HG03565 (cell line): ENCODE results near the gene WDR55.
A peak's percentile ranks its signal among the peaks of the same experiment; 100 is the strongest.
"Not testable (repeated sequence)": the region's sequence is repeated elsewhere in the genome, so short reads cannot be mapped to it uniquely, and the experiment has no call there.

Source experiments
- ATAC-seq: cut with Tn5 transposase; IDR thresholded peaks from one replicate; pipeline ENCODE4 v1.9.1; 2021; ENCODE audit warnings: mild to moderate bottlenecking, moderate library complexity; ENCODE audit not compliant: unreplicated experiment

Gene WDR55, protein sequence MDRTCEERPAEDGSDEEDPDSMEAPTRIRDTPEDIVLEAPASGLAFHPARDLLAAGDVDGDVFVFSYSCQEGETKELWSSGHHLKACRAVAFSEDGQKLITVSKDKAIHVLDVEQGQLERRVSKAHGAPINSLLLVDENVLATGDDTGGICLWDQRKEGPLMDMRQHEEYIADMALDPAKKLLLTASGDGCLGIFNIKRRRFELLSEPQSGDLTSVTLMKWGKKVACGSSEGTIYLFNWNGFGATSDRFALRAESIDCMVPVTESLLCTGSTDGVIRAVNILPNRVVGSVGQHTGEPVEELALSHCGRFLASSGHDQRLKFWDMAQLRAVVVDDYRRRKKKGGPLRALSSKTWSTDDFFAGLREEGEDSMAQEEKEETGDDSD

DNA sequence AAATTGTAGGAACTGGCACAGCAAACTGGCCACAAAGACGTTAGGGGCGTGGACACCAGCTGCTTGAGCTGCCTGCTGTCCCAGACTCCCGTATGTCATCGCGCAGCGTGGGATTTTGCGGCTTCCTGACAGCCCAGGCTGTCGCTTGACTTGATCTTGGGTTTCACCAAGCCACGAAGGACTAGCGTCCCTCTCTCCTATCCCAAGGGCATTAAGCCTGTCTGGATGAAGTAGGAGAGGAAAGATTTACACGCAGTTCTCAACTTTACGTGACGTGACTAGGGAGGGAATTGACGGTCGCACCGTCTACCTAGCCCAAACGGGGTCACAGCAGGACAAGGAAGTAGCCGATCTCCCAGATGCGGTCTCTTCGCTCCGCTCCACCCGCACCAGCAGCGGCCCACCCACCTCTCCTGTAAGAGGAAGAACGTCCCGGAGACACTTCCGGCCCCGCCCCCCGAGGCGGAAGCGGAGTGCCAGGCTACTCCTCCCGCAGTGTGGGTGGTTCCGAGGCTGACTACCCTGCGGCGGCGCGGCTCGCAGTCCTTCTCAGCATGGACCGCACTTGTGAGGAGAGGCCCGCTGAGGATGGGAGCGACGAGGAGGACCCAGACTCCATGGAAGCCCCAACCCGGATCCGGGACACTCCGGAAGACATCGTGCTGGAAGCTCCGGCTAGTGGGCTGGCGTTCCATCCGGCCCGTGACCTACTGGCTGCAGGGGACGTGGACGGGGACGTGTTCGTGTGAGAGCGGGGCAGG, at the start of gene WDR55:
WDR55 (plus strand) TSS at position 546 of the 761 bp plus-strand sequence; CDS start at position 555, 9 bp downstream.
- peak; percentile 94 for ATAC-seq

DNA sequence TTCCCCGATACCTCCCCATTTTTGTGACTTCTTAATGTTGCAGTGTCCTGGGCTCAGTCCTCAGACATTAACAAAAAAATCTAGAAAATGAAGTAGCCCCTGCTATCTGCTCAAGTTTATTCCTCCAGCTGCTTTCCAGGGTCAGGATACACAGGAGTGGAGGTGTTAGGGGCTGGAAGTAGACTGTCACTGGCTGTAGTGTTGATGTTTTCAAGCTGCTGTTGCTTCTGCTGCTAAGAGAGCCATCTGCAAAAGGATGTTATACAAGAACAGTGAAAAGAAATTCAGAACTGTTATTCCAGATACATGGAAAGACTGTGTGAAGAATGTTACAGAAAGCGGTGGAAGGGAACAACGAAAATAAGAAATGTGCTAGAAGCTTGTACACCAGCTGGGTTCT, 42.4 kb upstream of the WDR55 start:
- ATAC-seq, result no peak

DNA sequence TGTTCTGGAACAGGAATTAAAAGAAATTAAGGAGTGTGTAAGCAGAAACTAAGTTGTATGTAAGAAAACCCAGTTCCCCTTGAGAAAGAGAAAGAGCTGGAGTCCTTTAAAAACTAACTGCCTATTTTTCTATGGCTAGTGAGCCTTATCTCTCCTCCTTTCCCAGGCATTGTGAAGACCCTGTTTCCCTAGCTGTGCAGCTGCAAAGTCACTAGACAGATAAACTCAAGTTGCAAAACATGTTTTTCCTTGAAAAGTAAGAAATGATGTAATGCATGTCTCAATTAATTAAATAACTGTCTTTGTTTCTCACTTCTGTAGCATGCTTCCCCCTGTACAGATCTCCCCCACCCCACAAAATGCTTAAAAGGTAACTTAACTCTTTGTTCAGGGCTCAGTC, 41.6 kb upstream of the WDR55 start:
- ATAC-seq, result not testable (repeated sequence)

DNA sequence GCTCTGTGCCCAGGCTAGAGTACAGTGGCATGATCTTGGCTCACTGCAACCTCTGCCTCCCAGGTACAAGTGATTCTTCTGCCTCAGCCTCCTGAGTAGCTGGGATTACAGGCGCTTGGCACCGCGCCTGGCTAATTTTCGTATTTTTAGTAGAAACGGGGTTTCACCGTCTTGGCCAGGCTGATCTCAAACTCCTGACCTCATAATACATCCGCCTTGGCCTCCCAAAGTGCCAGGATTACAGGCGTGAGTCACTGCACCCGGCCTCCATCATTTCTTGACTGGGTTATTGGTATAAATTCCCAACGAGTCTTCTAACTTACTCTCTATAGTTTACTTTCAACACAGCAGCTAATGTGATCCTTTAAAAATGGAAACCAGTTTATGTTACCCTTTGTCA, 39.8 kb upstream of the WDR55 start:
- ATAC-seq, result not testable (repeated sequence)

DNA sequence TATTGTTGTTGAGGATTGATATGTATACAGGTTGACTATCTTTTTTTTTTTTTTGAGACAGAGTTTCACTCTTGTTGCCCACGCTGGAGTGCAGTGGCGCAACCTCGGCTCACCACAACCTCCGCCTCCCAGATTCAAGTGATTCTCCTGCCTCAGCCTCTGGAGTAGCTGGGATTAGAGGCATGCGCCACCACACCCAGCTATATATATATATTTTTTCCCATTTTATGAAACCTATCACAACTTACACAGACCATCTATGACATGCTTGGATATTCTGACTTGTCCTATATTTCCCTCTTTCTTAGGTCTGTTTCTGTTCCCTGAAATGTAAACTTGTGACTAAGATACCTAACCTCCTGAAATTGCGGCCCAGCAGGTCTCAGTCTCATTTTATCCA, 36.7 kb upstream of the WDR55 start:
- ATAC-seq, result no peak

DNA sequence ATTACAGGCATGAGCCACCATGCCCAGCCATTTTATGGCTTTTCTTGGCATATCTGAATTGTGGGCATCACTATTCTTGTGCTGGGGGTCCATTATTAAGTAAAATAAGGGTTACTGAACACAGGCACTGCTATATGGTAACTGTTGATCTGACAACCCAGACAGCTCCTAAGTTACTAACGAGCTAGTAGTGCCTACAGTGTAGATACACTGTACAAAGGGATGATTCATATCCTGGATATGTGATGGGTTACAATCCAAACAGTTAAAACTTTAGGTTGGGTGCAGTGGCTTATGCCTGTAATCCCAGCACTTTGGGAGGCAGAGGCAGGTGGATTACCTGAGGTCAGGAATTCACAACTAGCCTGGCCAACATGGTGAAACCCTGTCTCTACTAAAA, 36.0 kb upstream of the WDR55 start:
- ATAC-seq, result no peak

DNA sequence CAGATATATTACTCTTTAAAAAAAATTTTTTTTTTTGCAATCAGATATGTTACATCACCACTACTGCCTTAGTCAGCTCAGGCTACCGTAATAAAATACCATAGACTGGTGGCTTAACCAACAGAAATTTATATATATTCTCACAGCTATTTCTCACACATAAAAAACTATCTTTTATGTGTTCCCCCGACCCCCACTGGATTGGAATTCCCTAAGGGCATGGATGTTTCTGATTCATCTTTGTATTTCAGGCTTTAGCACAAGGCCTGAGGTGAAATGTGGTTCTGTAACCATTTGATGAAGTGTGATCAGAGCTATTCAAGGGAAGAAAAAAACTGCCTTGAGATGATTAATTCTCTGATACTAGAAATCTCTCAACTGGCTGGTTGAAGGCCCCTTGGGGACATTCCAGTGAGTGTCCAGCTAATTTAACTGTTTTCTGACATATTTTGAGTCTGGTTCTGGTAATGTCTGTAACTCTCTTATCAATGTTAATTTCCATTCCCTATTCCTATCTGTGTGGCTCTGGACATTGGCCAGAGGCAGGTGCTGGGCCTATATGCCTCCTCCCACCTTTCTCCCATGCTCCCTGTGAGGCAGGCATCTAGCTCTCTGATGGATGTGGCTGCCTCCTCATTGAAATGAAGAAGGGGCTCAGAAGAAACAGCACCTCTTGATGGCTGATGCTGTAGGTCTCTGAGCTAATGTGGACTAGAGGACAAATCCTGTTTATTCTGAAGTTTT, 34.2 kb upstream of the WDR55 start:
- ATAC-seq, result no peak

DNA sequence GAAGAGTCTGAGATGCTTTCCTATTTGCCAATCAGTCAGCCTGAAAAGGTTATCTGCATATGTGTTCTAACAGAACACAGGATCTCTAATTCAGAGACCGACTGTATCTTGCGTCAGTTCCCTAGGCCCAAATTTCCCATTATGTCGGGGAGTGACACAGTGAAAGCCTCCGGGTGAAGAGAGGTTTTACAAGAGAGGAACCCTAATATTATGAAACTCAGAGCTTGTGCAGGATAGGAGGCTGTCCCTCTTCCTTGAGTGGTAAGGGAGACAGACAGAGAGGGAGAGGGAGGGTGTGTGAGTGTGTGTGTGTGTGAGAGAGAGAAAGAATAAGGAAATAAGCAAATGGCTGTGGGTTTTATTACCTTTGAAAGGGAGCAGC, 33.7 kb upstream of the WDR55 start:
- no peak for ATAC-seq

DNA sequence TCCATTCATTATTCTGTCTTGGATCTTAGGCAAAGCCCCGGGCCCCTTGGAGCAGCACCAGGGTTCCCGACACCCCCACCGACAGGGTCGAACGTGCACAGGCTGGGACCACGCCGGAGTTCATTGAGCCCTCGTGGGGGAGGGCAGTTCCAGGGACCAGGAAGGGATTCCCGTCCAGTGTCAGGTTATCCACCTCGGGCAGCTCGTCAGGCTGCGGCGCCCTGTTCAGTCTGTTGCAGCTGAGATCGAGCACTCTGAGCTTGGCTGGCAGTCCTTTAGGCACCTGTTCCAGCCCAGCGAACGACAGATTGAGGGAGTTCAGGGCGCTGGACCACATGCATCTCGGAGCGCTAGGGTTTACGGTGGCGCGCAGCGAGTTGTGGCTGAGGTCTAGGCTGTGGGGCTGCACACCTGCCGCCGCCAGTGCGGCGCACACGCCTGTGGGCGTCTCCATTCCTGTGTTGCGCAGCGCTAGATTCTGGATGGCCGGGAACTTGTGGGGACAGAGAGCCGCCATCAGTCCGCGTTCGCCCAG, 32.8 kb upstream of the WDR55 start:
- peak; percentile 25 for ATAC-seq

DNA sequence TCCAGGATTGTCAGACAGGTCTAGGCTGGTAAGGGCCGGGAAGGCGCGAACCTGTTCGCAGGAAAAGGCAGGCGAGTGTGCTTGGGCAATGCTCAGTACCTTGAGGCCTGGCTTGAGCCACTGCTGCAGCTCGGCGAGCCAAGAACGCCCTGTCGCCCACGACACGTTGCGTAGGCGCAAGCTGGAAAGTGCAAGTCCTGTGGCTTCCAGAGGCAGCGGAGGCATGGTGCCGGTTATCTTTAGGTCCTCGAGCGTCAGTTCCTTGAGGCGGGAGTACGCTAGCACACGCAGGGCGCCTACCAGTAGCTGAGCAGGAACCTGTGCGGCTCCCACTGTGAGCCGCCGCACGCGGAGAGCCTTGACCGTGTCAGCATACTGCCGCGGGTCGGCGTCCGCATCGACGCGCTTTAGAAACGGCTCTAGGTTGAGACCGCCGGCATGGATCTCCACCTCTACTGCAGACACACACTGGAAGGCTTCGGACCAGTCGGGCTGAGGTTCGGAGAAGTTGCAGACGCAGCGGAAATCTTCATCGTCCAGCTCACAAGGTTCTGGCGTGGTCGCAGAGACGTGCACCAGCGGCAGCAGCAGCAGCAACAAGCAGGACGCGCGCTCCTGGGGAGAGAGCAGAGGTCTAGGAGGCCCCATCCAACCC, 32.2 kb upstream of the WDR55 start:
- ATAC-seq, result peak; percentile 45

DNA sequence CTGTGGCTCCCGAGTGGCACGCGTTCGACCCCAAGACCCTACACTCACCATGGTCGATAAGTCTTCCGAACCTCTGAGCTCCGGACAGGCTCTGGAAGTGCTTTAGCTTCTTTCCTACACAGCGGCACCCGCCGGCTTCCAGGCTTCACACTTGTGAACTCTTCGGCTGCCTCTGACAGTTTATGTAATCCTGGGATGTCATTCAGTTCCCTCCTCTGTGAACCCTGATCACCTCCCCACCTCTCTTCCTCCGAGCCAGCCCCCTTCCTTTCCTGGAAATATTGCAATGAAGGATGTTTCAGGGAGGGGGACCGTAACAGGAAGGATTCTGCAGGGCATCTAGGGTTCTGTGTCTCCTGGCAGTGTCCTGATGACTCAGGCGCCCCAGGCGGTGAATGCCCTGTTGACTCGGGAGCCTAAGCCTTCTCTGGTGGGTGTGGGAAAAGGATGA, 31.7 kb upstream of the WDR55 start, which contains the start of gene CD14:
CD14 (minus strand) TSS at position 155 of the 451 bp plus-strand sequence; CDS start at position 51, 104 bp downstream.
- ATAC-seq, result no peak

DNA sequence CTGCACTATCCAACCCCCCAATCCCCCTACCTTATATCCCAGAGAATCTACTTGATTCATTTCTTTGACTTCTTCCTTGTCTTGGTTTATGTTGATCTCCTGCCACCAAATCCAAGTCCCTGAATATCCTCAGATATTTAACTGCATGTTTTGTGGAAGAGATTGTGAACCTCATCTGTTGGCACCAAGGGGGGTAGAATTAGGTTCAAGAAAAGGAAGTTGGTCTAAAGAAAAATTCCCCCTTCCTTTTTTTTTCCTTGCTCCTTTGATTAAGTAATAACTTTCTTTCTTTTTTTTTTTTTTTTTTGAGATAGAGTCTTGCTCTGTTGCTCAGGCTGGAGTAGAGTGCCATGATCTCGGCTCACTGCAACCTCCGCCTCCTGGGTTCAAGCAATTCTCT, 31.2 kb upstream of the WDR55 start:
- ATAC-seq, result no peak

DNA sequence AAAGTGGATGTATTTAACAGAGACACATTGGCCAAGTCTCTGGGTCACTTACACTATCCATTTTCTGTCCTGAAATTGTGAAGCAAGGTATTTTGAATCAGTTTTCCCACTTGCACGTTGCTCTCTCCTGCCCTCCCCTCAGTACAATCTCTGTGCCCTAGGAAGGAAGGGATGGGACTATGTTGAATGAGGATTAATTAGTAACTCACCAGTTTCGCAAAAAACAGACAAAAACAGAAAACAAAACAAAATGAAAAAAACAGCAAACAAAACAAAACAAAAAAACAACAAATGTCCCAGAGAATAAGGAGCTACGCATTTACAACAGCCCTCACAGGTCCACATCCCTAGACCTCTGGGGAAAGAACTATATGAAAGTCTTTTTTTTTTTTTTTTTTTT, 30.6 kb upstream of the WDR55 start:
- ATAC-seq, result no peak

DNA sequence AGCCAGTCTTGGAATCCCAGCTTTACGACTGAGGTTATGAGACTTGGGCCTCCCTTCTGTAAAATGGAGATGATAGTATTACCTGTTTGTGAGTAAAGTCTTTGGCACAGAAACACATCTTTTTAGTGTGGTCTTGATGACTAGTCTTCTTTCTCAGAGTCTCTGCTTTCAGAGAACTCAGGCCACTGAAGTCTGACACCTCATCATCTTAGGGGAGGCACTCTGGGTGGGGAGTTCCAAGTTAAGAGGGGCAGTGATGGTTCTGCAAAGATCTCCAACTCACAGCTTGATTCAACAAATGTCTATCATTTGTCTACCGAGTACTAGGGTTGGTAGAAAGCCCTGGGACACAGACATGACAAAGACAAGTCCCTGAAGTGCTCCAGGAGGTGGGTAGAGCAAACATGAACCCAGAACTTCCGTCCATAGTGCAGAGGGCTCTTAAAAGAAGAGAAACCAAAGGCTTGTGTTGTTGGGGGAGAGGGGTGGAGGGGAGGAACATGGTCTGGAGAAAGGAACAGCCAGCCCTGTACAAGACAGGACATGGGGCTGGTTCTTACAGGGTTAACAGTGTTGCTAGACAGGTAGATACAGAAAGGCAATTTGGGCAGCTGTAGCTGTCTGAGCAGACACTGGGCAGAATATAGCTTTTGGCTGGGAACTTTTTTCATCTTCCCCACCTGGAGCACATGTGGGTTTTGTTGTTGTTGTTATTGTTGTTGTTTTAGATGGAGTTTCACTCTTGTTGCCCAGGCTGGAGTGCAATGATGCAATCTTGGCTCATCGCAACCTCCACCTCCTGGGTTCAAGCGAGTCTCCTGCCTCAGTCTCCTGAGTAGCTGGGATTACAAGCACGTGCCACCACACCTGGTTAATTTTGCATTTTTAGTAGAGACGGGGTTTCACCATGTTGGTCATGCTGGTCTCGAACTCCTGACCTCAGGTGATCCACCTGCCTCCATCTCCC, 29.1 kb upstream of the WDR55 start:
- no peak for ATAC-seq

DNA sequence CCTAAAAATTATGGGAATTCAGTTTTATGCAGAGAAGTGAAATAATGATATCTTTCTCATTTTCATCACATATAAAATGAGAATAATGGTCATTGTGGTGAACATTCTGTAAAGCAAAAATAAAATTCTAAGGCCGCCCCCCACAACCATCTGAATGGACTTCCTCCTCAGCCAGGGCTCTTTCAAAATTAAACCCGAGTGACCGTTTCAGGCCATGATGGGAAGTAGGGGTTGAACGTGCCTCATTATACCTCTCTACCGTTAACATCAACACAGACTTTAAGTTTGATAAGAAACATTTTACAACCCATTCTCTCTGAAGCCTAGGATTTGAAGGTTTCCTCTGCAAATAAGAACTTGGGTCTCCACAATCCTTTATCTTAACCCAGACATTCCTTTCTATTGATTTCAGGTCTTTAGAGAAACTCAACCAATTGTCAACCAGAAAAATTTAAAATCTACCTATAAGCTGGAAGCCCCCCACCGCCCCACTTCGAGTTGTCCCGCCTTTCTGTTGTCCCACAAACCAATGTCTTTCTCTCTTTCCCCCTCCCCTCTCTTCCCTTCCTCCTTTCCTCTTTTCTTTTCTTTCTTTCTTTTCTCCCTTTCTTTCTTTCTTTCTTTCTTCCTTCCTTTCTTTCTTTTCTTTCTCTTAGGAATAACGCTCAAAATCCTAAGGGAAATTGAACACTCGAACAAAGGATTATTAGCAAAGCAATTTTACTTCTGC, 27.2 kb upstream of the WDR55 start:
- no peak for ATAC-seq

DNA sequence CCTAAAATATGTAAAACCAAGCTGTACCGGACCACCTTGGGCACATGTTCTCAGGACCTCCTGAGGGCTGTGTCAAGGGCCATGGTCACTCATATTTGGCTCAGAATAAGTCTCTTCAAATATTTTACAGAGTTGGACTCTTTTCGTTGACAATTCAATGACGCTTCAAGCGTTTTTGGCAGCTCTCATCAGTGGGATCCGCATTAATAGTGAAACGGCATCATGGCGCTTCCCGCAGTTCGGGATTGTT, 25.9 kb upstream of the WDR55 start:
- ATAC-seq, result not testable (repeated sequence)

DNA sequence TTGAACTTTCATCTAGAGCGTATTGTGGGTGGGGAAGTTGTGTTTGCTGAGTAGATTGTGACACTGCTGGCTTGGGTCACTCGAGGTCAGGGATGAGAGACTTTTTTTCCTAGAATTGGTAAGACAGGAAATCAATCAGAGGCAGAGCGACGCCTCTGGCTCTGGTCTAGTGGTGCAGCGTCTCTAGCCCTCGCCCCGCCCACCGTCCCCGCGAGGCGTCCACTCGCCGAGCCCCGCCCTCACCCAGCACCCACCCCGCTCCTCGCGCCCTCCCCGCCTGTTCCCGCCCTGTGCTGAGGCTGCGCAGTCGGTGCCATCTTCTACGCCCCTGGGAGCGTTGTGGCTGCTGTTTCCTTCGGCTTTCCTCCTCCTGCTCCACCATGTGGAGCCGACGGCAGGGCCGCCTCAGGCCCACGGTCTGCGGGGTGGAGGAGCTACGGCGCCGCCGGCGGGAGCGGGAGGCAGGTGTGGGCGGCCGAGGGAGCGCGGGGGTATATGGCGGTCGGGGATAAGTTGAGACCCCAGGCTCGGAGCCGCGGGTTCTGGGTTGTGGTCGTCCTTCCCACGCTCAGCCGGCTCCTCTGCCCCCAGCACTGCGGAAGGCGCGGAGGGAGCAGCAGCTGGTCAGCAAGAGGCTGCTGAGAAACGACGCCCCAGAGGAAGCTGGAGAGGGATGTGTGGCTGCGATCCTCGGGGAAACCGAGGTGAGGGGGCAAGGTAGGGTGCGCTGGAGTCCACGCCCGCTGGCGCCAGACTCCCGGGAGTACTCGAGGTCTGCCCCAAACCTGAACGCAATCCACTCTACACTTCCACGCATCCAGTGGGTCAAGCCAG, 25.3 kb upstream of the WDR55 start, which contains the start of gene TMCO6:
TMCO6 (plus strand) TSS at position 304 of the 834 bp plus-strand sequence; CDS start at position 381, 77 bp downstream.
- peak; percentile 62 for ATAC-seq

DNA sequence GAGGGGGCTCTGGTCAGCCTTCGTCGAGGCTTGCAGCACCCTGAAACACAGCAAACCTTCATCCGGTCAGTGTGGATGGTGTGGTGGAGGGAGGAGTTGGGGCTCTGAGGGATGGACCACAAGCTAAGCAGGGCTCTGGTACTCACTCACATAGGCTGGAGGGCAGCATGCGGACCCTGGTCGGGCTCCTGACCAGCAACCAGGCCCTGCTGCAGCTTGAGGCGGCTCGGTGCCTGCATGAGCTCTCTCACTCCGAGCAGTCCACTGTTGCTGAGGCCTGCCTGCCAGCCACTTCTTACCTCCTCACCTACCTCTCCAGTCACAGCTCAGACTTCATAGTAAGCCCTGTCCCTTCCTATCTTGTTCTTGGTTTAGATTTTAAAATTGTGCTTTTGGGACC, 23.0 kb upstream of the WDR55 start:
- ATAC-seq, result no peak
